ENCODE measurements around the gene CYBB.

CYBB gene

GRCh38 chrX:37847733-37848197 is 67.9 kb downstream of the CYBB start:
- DNase-seq (ENCODE audit: low spot score) = no peak
- ChIA-PET POLR2A (ENCODE audit: low non-redundant PET) (no interaction called here), CTCF (no interaction called here)
- H3K27ac ChIP-seq = peak overlapping the region; percentile 68
- TF ChIP-seq CTCF (conservative IDR thresholded peaks at IDR 0.05; ENCODE audit: low read depth) = no peak

- no peak for TF ChIP-seq CTCF (conservative IDR thresholded peaks at IDR 0.05; ENCODE audit: low read depth)
- no peak for DNase-seq (ENCODE audit: low spot score)
- ChIA-PET CTCF (no interaction called here), POLR2A (ENCODE audit: low non-redundant PET) (no interaction called here)
- H3K27ac ChIP-seq = no peak overlapping the region
Measured at GRCh38 chrX:37854148-37854547, 74.3 kb downstream of the CYBB start.

- ChIA-PET CTCF (no interaction called here), POLR2A (ENCODE audit: low non-redundant PET) (no interaction called here)
- no peak overlapping the region for H3K27ac ChIP-seq
- TF ChIP-seq CTCF (conservative IDR thresholded peaks at IDR 0.05; ENCODE audit: low read depth) = no peak
- no peak for DNase-seq (ENCODE audit: low spot score)
Measured at GRCh38 chrX:37854748-37855147, 74.9 kb downstream of the CYBB start.

- DNase-seq (ENCODE audit: low spot score) = no peak
- CTCF ChIA-PET = no interaction called here
- POLR2A ChIA-PET (ENCODE audit: low non-redundant PET) = no interaction called here
- no peak for TF ChIP-seq CTCF (conservative IDR thresholded peaks at IDR 0.05; ENCODE audit: low read depth)
- no peak overlapping the region for H3K27ac ChIP-seq
Measured at GRCh38 chrX:37860721-37861120, 80.9 kb downstream of the CYBB start.

DNA sequence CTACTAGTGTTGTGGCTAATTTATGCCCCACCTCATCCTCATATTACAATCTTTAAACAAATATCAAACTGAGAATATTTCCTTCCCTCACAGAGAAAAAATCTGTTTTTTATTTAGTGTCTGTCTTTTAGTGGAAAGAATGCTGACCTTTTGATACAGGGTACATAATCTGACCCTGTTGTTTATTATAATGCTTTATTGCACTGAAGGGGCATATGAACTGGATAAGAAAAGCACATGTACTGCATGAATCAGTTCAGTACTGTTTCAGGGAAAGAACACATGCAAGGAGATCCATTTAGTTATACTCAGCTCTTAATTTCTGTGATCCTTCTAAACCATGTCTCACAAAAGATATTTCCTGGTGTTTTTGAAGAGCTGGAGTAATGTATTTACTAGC is 83.0 kb downstream of the CYBB start:
- no peak overlapping the region for H3K27ac ChIP-seq
- POLR2A ChIA-PET (ENCODE audit: low non-redundant PET) = no interaction called here
- CTCF ChIA-PET = interaction anchor here (0.6 kb wide), 1 partner anchor 133 kb away, joined by 4 read pairs; no protein-coding TSS in a partner anchor
- no peak for TF ChIP-seq CTCF (conservative IDR thresholded peaks at IDR 0.05; ENCODE audit: low read depth)
- no peak for DNase-seq (ENCODE audit: low spot score)

Data from RWPE1 (cell line).